LNCaP clone FGC (cell line): ENCODE data around the gene CLMN.

Source experiments
- DNase-seq: peaks from one replicate; pipeline ENCODE4 v3.0.0-alpha.2; 2011; ENCODE audit warnings: low read depth
- H3K4me3 ChIP-seq: 2 replicates; pipeline ENCODE4 v1.5.1; 2011; ENCODE audit warnings: mild to moderate bottlenecking, low read depth, low read length, control low read depth
- CTCF ChIP-seq: IDR thresholded peaks from 2 replicates; pipeline ENCODE4 v1.5.1; 2012; ENCODE audit warnings: mild to moderate bottlenecking; ENCODE audit not compliant: control insufficient read depth, insufficient read depth; ENCODE audit errors: extremely low read depth

Gene CLMN

GRCh38 chr14:95282354-95282985 lies 37.2 kb downstream of the CLMN start:
- no peak for DNase-seq
- TF ChIP-seq CTCF: no peak

GRCh38 chr14:95281560-95282176 lies 38.0 kb downstream of the CLMN start:
- H3K4me3 ChIP-seq: no peak overlapping the region
- no peak for TF ChIP-seq CTCF
- DNase-seq: no peak

More at GRCh38 chr14:95282354-95282985, 37.2 kb downstream of the CLMN start:
- no peak overlapping the region for H3K4me3 ChIP-seq

- DNase-seq: no peak
- H3K4me3 ChIP-seq: no peak overlapping the region
- TF ChIP-seq CTCF: no peak
These were observed 44.2 kb downstream of the CLMN start for GRCh38 chr14:95275494-95275893.

- TF ChIP-seq CTCF: no peak
- no peak for DNase-seq
- H3K4me3 ChIP-seq: no peak overlapping the region
These were observed 44.8 kb downstream of the CLMN start for GRCh38 chr14:95274874-95275273.

DNA sequence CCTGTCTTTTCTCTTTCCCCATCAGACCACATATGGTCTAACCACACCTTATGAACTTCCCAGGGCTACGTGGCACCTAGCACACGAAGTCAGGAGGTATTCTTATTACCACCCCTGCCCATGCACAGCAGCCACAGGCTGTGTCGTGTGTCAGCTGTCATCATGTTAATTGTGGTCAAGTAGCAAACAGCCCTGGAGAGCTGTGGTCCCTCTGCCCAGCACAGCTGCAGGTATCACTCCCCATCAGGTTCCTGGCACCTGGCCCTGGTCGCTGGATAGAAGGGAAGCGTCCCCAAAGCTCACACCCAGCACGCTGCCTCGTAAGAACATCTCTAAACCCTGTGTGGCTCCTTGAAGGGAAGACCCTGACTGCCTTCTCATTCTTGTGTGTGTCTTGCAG lies 45.4 kb downstream of the CLMN start:
- H3K4me3 ChIP-seq: no peak overlapping the region
- TF ChIP-seq CTCF: no peak
- no peak for DNase-seq

DNA sequence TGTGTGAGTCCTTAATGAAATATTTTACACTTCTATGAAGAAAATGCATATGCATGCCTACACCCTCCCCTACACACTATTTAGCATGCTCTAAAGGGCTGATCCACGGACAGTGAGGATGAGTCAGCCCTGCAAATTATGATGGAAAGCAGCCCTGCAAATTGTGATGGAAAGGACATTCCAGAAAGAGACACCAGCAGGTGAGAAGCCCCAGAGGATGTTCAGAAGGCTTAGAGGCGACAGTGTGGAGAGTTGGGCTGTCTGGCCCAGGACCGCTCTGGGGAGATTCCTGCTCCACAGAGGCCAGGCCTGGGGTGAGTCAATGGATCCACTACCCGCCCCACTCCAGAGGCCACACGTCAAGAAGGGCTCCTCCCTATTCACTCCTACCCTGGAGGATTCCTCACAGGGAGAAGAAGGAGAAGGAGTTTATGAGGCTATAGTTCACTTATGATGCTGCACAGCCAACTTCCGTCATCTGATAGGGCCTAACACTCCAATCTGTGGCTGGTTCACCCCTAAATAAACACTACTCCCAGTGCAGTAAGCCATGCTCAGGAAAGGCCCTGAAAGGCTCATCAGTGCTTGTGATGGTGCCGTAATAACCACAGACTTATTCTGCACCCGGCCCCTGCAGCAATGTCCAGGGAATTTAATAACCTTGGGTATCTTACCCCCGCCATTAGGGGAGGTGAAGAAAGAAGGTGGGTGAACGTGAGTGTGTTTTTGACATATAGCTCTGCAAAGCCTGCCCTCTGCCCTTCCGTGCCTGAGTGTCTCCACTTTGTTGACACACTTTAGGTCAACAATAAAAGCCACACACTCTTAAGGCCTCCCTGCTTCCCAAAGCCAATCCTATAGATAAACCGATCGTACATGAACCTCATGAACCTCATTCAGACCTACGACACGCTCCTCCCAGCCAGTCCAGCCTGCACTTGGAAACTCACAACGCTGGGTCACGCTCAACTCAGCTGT lies 46.4 kb downstream of the CLMN start:
- DNase-seq: peak; percentile 63
- no peak for TF ChIP-seq CTCF
- H3K4me3 ChIP-seq: no peak overlapping the region
